Lower lobe of right lung (tissue), 2 donors: ENCODE data around the gene SASH1. TPM values are rescaled to one million over a fixed set of nuclear protein-coding genes. Genes with fewer than 3 reads are reported as not detected.
A peak's percentile ranks its signal among the peaks of the same experiment; 100 is the strongest.

Experiments
- ATAC-seq, 2 donors: fragments of 200-7000 bp; cut with Tn5 transposase; one replicate each; pipeline ENCODE4 v1.9.1; 2020 to 2022; ENCODE audit warnings: mild to moderate bottlenecking in 2 of 2, moderate library complexity in 2 of 2
- DNase-seq: peaks from one replicate; pipeline ENCODE4 v3.0.0-alpha.2; 2020
- H3K27ac ChIP-seq: fragments of 200-600 bp; one replicate; pipeline ENCODE4 v1.8.0; 2022
- H3K27me3 ChIP-seq: fragments of 200-600 bp; one replicate; pipeline ENCODE4 v1.8.0; 2022; ENCODE audit warnings: low read depth
- H3K36me3 ChIP-seq: fragments of 200-600 bp; one replicate; pipeline ENCODE4 v1.8.0; 2022; ENCODE audit warnings: mild to moderate bottlenecking
- H3K4me1 ChIP-seq: fragments of 200-600 bp; one replicate; pipeline ENCODE4 v1.8.0; 2022
- H3K4me3 ChIP-seq: fragments of 200-600 bp; one replicate; pipeline ENCODE4 v1.8.0; 2022; ENCODE audit warnings: mild to moderate bottlenecking
- H3K9me3 ChIP-seq: fragments of 200-600 bp; one replicate; pipeline ENCODE4 v1.8.0; 2022
- CTCF ChIP-seq: fragments of 200-600 bp; IDR thresholded peaks from one replicate; pipeline ENCODE4 v1.8.0; 2022; ENCODE audit warnings: antibody characterized with exemption, mild to moderate bottlenecking
- intact Hi-C: fragments of 100-400 bp; cut with DNase I; formaldehyde crosslinking; loops from one replicate; pipeline ENCODE4 v1.11.0; 2022
- total RNA-seq: library from RNA; stranded (reverse); fragmentation: NEBNext Ultra II Directional; extraction: Animal tissue kit (Norgen Biotek cat#: 25700); gene quantifications from one replicate; pipeline ENCODE4 v1.2.1, GENCODE V29; 2021
- donor health status: DM: no; HTN: yes; CAD: no; lungs with severe emphysema.

SASH1 gene
- total RNA-seq, 1 donor from 2014 or later: 103 TPM

- H3K27me3 ChIP-seq: no peaks in the 10 kb centered on the region
- no peaks in the 10 kb centered on the region for H3K9me3 ChIP-seq
- ATAC-seq: no peak
- no peak overlapping the region for H3K4me3 ChIP-seq
- H3K4me1 ChIP-seq: peaks cover 51% of the 10 kb centered on the region
- intact Hi-C loops: no loop called here
- no peaks in the 10 kb centered on the region for H3K36me3 ChIP-seq
- no peak for DNase-seq
- H3K27ac ChIP-seq: peak overlapping the region; percentile 41
- TF ChIP-seq CTCF: no peak
Observed at GRCh38 chr6:148423133-148423532, 80.5 kb downstream of the SASH1 start.

GRCh38 chr6:148423601-148424270 is 81.1 kb downstream of the SASH1 start:
- H3K27ac ChIP-seq: peak overlapping the region; percentile 56
- ATAC-seq: peak; percentile 85 to 87
- TF ChIP-seq CTCF: no peak

GRCh38 chr6:148425443-148425842 is 82.8 kb downstream of the SASH1 start:
- intact Hi-C loops: no loop called here
- Histone ChIP-seq H3K36me3 (no peaks in the 10 kb centered on the region), H3K4me1 (peaks cover 42% of the 10 kb centered on the region), H3K9me3 (no peaks in the 10 kb centered on the region), H3K27ac (peak overlapping the region; percentile 56), H3K27me3 (no peaks in the 10 kb centered on the region), H3K4me3 (no peak overlapping the region)
- DNase-seq (no peak), ATAC-seq (no peak)
- no peak for TF ChIP-seq CTCF

More at GRCh38 chr6:148423601-148424270, 81.1 kb downstream of the SASH1 start:
- Histone ChIP-seq H3K27me3 (no peaks in the 10 kb centered on the region), H3K4me1 (peaks cover 47% of the 10 kb centered on the region), H3K9me3 (no peaks in the 10 kb centered on the region), H3K4me3 (no peak overlapping the region), H3K36me3 (no peaks in the 10 kb centered on the region)
- no peak for DNase-seq
- intact Hi-C loops: no loop called here

- ATAC-seq (peak in 1 of 2 donors; percentile 9), DNase-seq (no peak)
- no peaks in the 10 kb centered on the region for H3K9me3 ChIP-seq
- H3K4me1 ChIP-seq: peaks cover 42% of the 10 kb centered on the region
- H3K36me3 ChIP-seq: no peaks in the 10 kb centered on the region
- intact Hi-C loops: no loop called here
- peak overlapping the region; percentile 67 for H3K27ac ChIP-seq
- no peak overlapping the region for H3K4me3 ChIP-seq
- TF ChIP-seq CTCF: no peak
- H3K27me3 ChIP-seq: no peaks in the 10 kb centered on the region
Observed at GRCh38 chr6:148426317-148426977, 83.8 kb downstream of the SASH1 start.

GRCh38 chr6:148427333-148427732 is 84.7 kb downstream of the SASH1 start:
- Histone ChIP-seq H3K4me1 (peaks cover 45% of the 10 kb centered on the region), H3K36me3 (no peaks in the 10 kb centered on the region), H3K27me3 (no peaks in the 10 kb centered on the region), H3K4me3 (no peak overlapping the region), H3K9me3 (no peaks in the 10 kb centered on the region), H3K27ac (peak overlapping the region; percentile 67)
- DNase-seq: no peak
- intact Hi-C loops: no loop called here
- no peak for TF ChIP-seq CTCF
- ATAC-seq: peak; percentile 5 to 13
